ENCODE results near the gene PREX1. TPM values are rescaled to one million over a fixed set of nuclear protein-coding genes. Genes with fewer than 3 reads are reported as not detected.

The PREX1 gene
- polyA plus RNA-seq, 1 donor (not counting 4 experiments of a cell fraction or from before 2014, with no cell fraction given) = 0.22 TPM

DNA sequence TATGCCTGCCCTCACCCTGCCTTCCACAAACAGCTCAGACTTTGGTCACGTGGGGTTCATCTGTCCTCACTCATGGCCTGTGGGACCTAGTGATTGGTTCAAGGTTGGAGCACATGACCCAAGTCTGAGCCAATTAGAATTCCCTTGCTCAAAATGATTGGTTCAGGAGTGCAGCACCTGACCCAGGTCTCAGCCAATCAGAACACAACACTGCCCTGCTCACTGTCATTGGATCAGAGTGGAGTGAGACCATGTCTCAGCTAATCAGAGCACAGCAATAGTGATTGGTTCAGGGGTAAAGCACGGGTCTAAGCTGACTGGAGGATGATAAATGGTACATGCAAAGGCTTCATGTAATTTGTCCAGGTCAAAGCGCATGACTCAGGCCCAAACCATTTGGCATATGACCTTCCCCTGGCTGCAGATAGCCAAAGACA is 102.2 kb downstream of the PREX1 start:
- Histone ChIP-seq H2AFZ (ENCODE audit: control insufficient read depth, low read length) (no peak overlapping the region), H4K20me1 (ENCODE audit: control insufficient read depth, extremely low read depth, insufficient read depth, low read length) (no peaks in the 10 kb centered on the region), H3K79me2 (ENCODE audit: control insufficient read depth, insufficient read depth, low read length) (no peaks in the 10 kb centered on the region), H3K27me3 (ENCODE audit: control insufficient read depth, extremely low read depth, insufficient read depth, low read length) (no peaks in the 10 kb centered on the region), H3K4me1 (ENCODE audit: control insufficient read depth, extremely low read depth, insufficient read depth, low read length) (no peaks in the 10 kb centered on the region), H3K4me3 (ENCODE audit: control insufficient read depth in 2 of 3, extremely low read depth in 1 of 3, insufficient read depth in 2 of 3, low read depth in 1 of 3, low read length in 3 of 3) (no peak overlapping the region), H3K36me3 (ENCODE audit: control insufficient read depth in 2 of 2, extremely low read depth in 1 of 2, insufficient read depth in 2 of 2, low read length in 2 of 2) (no peaks in the 10 kb centered on the region), H3K4me2 (ENCODE audit: control insufficient read depth, extremely low read depth, insufficient read depth, low read depth, low read length) (no peak overlapping the region), H3K9ac (ENCODE audit: control insufficient read depth, extremely low read depth, insufficient read depth, low read length) (no peak overlapping the region), H3K9me3 (ENCODE audit: control insufficient read depth, low read depth, low read length) (no peaks in the 10 kb centered on the region), H3K27ac (ENCODE audit: control insufficient read depth, insufficient read depth, low read length) (no peak overlapping the region), H3K9me1 (ENCODE audit: control insufficient read depth, extremely low read depth, insufficient read depth, low read length) (no peaks in the 10 kb centered on the region)
- no peak for FAIRE-seq
- no peak for TF ChIP-seq EZH2 (IDR thresholded peaks at IDR 0.05; ENCODE audit: low read length)
- TF ChIP-seq, protein P1, sequence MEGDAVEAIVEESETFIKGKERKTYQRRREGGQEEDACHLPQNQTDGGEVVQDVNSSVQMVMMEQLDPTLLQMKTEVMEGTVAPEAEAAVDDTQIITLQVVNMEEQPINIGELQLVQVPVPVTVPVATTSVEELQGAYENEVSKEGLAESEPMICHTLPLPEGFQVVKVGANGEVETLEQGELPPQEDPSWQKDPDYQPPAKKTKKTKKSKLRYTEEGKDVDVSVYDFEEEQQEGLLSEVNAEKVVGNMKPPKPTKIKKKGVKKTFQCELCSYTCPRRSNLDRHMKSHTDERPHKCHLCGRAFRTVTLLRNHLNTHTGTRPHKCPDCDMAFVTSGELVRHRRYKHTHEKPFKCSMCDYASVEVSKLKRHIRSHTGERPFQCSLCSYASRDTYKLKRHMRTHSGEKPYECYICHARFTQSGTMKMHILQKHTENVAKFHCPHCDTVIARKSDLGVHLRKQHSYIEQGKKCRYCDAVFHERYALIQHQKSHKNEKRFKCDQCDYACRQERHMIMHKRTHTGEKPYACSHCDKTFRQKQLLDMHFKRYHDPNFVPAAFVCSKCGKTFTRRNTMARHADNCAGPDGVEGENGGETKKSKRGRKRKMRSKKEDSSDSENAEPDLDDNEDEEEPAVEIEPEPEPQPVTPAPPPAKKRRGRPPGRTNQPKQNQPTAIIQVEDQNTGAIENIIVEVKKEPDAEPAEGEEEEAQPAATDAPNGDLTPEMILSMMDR (optimal IDR thresholded peaks at IDR 0.05 in 1 of 3, IDR thresholded peaks at IDR 0.05 in 1 of 3, conservative IDR thresholded peaks at IDR 0.05 in 1 of 3; ENCODE audit: extremely low read depth in 1 of 3, insufficient read depth in 2 of 3, low read length in 3 of 3) = no peak
- dilution Hi-C loops (cut with MboI; ENCODE audit: extremely low pct_ligation_motif_present, low sequenced_read_pairs) = no loop called here
- DNase-seq (ENCODE audit: low read depth, low spot score) = no peak

DNA sequence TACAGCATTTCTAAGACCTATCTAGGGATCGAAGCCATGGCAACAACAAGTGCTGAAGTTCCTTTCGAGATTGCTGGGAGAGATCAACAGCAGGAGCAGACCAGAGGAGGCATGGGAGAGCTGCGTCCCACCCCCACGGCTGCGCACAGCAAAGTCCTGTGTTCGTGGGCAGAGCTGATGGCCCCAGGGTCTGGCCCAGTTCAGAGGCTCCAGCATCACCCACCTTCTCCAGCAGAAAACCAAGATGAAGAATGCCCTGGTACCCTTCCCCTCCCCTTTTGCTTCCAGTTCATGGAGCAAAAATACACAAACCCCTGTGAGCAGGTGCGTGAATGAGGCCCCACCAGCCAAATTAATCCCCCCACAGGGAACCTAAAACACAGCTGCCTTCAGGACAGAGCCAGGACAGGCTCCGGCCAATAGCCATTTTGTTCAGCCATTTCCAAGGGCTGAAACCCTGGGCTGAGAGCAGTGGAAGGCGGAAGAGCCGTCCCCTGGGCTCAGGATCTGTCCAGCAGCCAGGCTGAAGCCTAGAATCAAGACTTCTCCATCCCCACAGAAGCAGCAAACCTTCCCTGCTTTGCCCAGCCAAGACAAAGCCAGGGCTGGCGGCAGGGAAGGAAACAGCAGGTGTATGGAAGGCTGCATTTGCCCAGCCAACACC is 102.8 kb downstream of the PREX1 start:
- FAIRE-seq = no peak

More for the DNA sequence above, 102.8 kb downstream of the PREX1 start:
- Histone ChIP-seq H3K36me3 (ENCODE audit: control insufficient read depth in 2 of 2, extremely low read depth in 1 of 2, insufficient read depth in 2 of 2, low read length in 2 of 2) (no peaks in the 10 kb centered on the region), H2AFZ (ENCODE audit: control insufficient read depth, low read length) (no peak overlapping the region), H3K9ac (ENCODE audit: control insufficient read depth, extremely low read depth, insufficient read depth, low read length) (no peak overlapping the region), H3K4me2 (ENCODE audit: control insufficient read depth, extremely low read depth, insufficient read depth, low read depth, low read length) (no peak overlapping the region), H3K9me3 (ENCODE audit: control insufficient read depth, low read depth, low read length) (no peaks in the 10 kb centered on the region), H3K4me1 (ENCODE audit: control insufficient read depth, extremely low read depth, insufficient read depth, low read length) (no peaks in the 10 kb centered on the region), H3K27me3 (ENCODE audit: control insufficient read depth, extremely low read depth, insufficient read depth, low read length) (no peaks in the 10 kb centered on the region), H4K20me1 (ENCODE audit: control insufficient read depth, extremely low read depth, insufficient read depth, low read length) (no peaks in the 10 kb centered on the region), H3K79me2 (ENCODE audit: control insufficient read depth, insufficient read depth, low read length) (no peaks in the 10 kb centered on the region), H3K27ac (ENCODE audit: control insufficient read depth, insufficient read depth, low read length) (no peak overlapping the region), H3K4me3 (ENCODE audit: control insufficient read depth in 2 of 3, extremely low read depth in 1 of 3, insufficient read depth in 2 of 3, low read depth in 1 of 3, low read length in 3 of 3) (no peak overlapping the region), H3K9me1 (ENCODE audit: control insufficient read depth, extremely low read depth, insufficient read depth, low read length) (no peaks in the 10 kb centered on the region)
- dilution Hi-C loops (cut with MboI; ENCODE audit: extremely low pct_ligation_motif_present, low sequenced_read_pairs) = no loop called here
- TF ChIP-seq EZH2 (IDR thresholded peaks at IDR 0.05; ENCODE audit: low read length) = no peak
- TF ChIP-seq, protein P1 (optimal IDR thresholded peaks at IDR 0.05 in 1 of 3, IDR thresholded peaks at IDR 0.05 in 1 of 3, conservative IDR thresholded peaks at IDR 0.05 in 1 of 3; ENCODE audit: extremely low read depth in 1 of 3, insufficient read depth in 2 of 3, low read length in 3 of 3) = no peak
- DNase-seq (ENCODE audit: low read depth, low spot score) = no peak
